HT-29 (cell line): ENCODE data around the gene ALX3. TPM values are rescaled to one million over a fixed set of nuclear protein-coding genes. Genes with fewer than 3 reads are reported as not detected.
"Not testable (repeated sequence)": the region's sequence is repeated elsewhere in the genome, so short reads cannot be mapped to it uniquely, and the experiment has no call there.

Experiments
- DNase-seq: peaks from one replicate; pipeline ENCODE4 v3.0.0-alpha.2; 2015; ENCODE audit warnings: low spot score
- total RNA-seq: library from RNA; depleted of rRNA; stranded (reverse); fragments of >200 nt; shearing (Covaris generic); gene quantifications from 2 replicates; pipeline ENCODE4 v1.2.3, GENCODE V29; 2014

Gene ALX3
- total RNA-seq, 1 experiment from 2014 or later: not detected

DNA sequence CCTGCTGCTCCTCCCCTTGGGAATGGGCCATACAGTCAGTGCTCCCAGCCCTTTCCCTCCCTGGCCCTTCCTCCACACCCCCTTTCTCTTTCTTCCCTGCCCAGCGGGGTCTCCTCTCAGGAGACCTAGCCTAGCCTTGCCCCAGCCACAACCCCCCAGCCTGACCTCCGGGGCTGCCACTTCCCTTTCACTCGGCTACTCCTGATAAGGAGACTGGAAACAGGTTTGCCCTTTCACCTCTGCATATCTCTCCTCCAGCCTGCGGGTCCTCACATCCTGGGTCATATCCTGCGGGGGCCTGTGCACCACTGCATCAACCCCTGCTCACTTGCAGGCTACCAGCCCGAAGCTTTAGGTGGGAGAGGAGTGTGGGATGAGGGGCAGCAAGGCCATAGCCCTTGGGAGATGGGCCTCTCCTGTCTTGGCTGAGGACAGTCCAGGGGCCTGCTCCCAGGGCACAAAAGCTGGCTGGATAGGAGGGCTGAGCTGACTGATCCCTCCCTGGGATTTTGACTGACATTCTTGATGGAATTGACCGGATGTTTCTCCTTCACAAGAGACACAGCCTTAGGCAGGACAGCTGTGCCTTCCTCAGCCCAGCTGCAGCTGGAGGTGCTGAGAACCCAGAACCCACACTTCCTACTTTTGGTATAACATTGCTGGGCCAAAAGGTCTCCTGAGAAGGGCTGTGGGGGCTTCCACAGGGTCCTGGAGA is 19.2 kb upstream of the ALX3 start:
- no peak for DNase-seq

DNA sequence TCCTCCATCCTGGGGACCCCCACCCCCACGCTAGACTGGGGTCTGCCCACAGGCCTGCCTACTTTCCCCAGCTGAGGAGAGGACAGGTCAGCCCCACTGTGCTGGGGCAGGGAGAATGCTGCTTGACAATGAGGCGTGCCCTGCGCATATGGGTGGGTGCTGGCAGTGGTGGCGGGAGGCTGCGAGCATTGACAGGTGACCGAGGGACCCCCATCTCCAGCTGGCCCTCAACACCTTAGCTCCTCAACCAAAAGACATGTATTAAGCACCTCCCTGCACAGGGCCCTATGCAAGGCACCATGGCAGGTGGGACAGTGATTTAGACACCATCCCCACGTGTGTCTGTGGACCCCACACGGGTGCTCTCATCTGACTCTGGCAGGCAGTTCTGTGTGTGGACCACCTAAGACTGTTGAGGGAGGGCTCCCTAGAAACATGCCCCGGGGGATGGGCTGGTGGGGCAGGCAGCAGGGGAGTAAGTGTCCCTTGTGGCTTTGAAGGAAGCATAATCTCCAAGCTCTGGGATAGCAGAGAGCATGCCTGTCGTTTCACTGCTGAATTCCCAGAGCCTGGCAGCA is 18.4 kb upstream of the ALX3 start:
- no peak for DNase-seq

DNA sequence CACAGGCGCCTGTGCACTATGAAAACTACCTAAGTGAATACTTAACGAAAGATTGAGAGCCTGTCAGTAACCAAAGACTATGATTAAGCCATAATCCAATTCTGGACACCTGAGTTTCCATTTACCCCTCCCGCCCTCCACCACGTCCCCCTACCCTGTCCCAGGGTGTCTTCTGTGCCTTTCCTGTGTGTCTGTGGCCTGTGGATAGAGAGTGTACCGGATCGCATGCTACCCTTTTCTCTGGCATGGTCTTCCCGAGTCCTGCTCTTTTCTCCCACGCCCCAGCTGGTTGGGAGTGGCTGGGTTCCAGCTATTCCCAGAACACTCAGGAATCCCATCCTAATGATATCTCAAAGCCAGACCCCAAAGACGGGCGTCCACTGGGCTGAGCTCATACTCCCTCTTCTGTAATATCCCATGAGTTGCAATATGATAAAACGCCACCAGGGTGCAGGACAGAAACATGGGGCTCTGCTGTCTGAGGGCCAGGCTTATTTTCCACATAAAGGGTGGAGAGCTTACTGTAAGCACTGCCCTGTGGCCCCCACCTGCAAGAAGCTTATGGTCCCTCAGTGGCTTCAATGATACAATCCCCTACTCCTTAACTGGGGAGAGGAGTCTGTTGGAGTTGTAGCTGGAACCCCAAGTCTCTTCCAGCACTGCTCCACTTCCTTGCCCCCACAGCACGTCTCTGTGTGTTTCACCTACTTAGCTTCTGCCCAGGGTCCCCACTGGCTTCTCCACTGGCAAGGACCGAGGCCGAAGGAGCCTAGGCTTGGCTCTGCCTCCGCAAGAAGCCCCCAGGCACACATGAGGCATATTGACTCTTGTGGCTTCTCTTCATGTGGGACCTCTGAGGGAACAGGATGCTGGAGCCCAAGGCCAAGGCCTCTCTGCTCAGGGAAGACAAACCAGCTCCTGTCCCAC is 17.6 kb upstream of the ALX3 start:
- DNase-seq: peak; percentile 74

DNA sequence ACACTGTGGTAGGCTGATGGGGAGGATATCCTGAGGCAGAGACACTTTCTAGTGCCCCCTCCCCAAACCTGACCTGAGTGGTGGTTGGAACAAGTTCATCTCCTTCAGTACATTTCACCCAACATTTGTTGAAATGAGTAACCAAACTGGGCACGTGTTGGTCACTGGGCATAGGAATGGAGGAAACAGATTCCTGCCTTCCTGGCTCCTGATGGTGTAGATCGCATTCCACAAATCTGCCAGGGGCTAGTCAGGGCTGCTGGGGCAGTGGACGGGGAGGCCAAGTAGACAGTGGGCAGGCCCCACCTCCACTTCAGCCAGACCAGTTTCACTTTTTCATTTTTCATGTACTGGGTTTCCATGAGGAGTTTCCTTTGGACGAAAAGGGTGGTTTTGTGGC is 16.5 kb upstream of the ALX3 start:
- no peak for DNase-seq

DNA sequence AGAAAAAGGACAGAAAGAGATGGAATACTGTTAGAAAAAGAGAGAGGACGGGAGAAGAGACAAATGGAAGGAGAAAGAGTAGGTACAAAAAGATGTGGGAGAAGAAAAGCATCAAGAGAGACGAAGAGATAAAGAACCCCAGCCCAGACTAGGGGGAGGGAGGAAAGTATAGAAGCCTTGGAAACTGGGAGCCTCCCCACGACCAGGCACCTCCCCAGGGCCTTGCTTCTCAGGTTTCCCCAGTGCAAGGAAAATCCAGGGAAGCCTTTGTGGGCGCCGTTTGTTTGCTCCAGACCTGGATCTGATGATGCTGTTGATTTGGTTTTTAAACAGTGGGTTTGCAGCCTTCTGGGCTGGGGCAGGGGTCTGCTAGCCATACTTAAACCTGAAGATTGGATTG is 15.2 kb upstream of the ALX3 start:
- DNase-seq: no peak

DNA sequence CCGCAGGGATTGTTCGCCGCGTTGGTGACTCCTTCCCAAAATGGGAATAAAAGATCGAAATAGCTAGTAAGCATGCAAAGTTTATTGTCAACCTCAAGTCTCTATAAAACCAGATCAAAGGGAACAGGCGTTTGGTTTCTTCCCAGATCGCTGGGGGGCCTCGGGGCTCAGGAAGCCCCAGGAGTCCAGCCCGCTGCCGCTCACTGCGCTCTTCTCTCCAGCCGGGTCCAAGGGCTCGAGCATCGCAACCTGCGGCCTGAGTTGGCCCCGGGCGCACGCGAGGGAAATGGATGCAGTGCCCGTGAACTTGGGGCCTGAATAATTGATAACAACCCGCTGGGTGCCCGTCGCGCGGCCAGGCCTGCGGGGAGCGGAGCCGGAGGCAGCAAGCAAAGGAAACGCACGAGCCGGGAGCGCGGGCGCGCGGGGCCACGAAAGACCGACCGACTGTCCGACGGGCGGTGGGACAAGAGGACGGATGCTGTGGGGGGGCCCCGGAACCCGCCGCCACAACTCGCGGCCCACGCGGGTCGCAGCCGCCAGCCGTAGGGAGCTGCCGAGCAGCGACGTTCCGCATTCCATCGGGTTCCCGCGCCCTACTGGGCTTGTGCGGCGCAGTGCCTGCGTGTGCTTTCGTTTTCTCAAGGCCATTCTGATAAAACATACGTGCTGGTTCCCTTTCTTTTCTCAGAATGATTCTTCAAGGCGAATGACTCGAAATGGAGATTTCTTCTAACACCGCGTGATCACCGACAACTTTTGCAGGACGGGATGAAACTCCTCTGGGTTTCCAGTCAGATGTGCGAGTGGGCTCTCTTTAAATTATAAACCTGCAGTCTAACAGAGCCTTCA is 14.0 kb upstream of the ALX3 start:
- no peak for DNase-seq

DNA sequence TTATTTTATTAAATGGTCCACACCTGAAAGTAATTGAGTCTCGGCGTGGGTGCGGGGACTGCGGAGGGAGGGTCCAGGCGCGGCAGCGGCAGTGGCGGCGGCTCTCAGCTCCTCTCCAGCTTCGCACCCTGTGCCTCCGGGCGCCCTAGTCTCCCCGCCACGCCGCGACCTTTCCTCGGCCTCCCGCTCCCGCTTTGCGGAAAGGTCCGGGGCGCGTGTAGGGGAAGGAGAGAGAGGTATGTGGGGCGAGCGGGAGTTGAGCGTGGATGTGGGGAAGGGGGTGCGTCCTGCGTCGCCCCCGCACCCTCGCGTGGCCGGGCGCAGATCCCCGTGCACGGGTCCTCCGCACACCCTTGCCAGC is 13.4 kb upstream of the ALX3 start:
- DNase-seq: no peak

DNA sequence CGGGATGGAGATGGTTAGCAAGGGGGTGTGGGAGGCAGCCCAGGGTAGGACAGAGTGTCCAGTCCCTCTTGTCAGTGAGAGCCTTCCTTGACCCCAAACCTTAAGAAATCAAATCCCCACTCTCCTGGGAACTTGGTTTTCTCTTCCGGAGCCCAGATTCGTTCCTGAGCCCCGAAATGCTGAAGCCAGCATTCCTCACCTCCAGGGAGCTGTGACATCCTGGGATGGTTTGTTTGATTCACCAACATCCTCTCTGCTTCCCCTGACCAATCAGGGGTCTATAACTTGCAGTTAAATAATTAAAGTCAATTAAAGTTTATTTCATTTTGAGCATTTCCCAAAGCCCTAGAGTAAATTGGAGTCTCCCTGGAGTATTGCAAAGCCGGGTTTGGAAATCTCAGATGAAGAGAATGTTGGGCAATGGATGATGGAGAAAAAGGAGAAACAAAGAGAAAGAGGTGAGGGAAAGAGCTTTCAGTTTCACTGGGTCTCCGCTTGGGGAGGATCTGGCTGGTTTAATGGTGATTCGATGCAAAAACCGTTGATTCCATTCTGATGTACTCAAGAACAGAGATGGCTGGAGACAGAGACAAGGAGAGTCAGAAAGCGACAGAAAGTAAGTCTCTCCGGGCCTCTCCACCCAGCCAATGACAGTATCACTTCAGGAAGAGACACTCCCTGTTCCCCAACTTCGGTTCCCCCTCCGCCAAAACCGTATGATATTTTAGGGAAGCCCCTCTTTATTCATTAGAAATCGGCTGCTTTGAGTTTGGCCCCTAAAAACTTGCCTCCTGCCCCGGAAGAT is 12.8 kb upstream of the ALX3 start:
- DNase-seq: no peak

DNA sequence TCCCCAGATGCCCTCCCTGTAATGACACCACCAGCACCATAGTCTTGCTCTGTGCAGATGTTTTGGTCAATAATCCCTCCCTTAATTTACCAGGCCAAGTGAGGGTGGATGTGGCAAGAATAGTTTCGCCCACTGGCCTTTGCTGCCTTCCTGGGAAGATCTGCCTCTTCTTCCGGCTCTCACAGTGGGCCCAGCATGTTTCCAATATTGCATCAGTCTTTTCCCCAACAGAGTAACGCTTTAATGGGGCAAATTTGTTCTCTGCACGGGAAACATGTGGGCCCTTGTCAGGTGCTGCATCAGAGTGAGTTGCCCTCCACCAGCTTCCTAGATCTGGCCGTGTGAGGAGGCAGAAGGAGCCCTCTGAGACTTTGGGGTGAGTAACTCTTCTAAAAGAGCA is 12.0 kb upstream of the ALX3 start:
- no peak for DNase-seq

DNA sequence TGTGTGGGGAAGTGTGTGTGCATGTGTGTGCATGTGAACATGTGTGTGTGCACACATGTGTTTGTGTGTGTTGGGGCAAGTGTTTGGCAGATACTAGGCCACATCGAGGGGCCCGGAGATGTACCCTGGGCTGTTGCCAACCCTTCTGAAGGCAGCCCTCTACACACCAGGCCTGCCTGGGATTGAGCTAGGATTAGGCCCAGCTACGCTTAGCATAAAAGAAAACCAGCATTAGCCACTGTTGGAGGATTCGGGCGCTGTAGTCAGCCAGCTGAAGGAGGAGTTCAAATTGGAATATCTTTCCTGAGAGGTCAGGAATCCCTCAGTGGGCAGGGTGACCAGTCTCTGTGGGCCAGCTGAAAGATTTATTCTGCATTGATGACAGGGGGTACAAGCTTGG is 10.6 kb upstream of the ALX3 start:
- DNase-seq: no peak

DNA sequence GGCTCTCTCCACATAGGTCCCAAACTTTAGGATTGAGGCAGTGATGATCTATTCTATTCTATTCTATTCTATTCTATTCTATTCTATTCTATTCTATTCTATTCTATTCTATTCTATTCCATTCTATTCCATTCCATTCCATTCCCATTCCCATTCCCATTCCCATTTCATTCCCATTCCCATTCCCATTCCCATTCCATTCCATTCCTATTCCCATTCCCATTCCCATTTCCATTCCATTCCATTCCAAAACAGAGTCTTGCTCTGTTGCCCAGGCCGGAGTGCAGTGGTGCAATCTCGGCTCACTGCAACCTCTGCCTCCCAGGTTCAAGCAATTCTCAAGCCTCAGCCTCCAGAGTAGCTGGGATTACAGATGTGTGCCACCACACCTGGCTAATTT is 9.5 kb upstream of the ALX3 start:
- not testable (repeated sequence) for DNase-seq

DNA sequence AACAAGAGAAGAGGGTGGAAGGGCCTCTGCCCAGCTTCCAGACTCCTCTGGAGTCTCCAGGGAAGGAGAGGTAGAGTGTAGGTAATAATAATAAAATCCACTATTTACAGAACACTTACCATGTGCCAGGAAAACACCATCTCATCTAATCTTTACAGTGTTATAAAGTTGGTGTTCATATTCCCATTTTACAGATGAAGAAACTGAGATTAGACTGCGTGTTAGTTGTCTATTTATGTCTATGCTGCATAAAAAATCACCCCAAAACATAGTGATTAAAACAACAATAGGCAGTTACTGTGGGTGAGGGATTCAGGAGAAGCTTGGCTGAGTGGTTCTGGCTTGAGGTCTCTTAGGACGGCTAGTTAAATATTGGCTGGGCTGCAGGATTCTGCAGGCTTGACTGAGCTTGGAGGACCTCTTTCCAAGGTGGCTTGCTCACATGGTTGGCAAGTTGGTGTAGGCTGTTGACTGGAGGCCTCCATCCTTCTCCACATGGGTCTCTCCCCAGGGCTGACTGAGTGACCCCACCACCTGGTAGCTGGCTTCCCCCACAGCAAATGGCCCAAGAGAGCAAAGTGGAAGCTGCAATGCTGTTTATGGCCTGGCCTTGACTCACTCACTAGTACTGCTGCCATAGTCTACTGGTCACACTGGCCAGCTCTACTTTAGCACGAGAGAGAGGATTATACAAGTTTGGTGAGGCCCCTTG is 6.5 kb upstream of the ALX3 start:
- DNase-seq: no peak

DNA sequence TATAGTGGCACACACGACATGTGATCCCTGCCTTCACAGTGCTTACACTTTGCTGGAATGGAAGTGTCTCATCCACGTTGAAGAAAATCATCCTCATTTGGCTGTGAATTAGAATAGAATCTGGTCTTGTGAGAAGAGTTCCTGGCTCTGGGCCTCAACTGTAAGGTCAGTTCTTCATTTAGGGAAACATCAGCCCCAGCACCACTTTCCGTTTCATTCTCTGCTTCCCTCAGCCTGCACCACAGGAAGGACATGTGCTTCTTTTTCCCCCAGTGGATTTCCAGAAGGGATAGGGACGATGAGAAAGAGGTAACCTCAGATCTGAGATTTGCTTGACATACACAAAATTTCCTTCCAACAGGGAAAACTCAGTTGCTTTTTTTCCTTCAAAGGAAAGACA is 3.7 kb upstream of the ALX3 start:
- DNase-seq: no peak

DNA sequence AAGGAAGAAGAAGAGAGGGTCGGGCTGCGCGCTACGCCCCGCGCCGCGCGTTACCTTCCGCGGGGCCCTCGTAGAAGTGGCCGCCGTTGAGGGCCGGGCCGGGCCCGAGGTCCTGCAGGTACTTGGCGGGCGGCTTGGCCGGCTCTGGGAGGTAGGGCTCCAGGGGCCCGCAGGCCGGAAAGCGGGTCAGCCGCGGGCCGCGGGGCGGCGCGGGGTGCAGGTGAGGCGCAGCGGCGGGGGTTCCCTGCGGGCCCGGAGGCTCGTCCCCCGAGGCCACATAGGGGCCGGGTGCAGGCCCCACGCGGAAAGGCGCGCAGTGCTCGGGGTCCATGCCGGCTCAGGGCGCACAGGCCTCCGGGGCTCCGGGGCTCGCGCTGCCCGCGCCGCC is 196 bp downstream of the ALX3 start:
- no peak for DNase-seq

DNA sequence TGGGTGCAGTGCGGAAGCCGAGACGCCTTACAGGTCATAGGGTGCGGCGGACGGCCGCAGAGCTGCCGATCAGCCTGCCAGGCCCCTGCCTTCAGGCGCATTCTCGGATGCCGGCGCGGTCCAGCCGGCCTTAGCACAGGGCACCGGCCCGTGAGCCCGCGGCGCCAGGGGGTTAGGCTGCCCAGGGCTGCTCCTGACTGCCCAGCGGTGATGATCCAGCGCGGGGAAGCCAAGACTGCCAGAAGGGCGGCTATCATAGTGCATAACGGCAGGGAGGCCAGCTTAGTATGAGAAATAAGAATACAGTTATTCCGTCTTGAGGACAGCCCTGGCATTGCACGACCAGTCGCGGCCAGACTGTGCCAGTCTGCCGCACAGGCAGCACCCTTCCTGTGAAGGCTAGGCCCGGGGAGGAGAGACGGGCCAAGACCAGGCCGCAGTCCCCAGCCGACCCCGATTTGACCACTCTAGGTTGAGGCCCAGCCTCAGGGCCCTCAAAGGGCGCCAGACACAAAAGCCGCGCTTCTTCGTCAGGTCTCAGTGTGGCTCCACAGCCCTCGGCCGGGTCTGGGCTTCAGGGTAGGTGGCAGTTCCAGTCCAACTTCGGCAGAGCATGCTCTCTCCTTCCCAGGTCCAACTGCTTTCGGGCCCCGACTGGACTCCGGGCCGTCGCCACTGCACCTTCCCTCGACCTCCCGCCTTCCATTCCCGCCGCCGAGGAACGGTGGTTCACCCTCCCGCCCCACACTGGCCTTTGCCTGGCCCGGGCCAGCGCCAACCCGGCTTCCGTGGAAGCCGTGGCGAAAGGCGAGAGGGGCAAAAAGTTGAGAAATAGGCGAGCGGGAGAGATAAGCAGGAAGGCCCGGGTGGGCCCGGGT is 829 bp downstream of the ALX3 start:
- no peak for DNase-seq

DNA sequence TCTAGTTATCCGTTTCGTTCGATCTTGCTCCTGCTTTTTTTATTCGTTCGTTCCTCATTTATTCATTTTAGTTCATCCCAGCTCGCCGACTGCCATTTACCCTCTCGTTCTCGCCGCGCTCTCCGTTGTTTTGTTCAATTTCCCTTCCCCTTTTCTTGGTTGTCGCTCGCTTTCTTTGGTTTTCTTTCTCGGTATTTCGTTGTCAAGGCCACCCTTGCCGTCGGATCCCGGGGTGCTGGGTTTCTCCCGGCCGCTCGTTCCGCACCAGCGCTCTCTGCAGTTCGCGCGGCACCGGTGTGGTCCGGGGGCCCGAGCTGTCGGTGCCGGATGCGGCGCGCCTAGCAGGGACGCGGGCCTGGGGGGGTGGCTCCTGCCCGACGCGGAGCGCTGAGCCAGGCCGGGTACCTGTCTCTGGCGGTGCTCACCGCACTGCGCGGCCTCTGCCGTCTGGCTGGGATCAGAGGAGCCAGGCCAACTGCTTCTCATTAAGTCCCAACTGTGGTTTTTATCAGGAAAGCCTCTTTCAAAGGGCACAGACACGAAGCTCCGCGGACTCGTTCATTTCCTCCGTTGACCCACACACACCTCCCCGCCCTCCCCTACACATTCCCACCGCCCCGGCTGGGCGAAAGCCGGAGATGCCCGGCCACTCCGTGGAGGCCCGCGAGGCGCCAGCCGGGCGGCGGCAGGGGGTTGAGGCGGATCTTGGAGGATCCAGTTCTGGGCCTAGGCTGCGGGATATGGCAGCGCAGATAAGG is 1.6 kb downstream of the ALX3 start:
- no peak for DNase-seq

DNA sequence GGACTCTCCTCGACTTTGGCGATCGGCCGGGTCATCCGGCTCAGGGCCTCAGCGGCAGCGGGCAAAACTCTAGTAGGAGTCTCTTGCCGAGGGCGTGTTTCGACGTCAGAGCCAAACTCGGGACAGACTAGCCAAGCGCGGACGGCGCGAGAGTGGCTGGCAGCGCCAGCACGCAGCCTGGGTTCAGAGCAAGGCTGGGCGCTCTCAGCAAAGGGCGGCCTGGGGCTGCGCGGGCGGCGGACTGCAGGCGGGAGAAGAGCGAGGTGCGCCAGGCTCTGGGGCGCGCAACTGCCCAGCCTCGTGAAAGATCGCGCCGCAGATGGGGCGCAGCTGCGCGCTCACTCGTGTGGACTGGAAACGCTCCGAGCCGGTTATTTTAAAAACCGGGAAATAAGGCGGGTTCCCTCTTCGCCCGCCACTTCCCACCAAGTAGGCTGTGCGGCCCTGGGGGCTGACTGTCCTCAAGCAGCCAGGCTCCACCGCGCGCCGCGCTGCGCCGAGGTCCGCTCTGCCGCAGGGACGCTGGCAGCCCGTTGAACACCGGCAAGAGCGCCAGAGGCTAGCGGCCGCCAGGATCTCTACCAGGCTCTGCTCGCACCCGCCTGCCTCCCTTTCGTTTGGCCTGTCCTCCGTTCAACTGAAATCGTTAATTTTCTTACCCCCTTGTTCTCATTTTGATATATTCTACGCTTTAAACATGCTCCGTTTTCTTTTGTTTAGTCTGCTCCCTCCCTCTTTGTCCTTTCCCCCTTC is 2.4 kb downstream of the ALX3 start:
- DNase-seq: no peak

DNA sequence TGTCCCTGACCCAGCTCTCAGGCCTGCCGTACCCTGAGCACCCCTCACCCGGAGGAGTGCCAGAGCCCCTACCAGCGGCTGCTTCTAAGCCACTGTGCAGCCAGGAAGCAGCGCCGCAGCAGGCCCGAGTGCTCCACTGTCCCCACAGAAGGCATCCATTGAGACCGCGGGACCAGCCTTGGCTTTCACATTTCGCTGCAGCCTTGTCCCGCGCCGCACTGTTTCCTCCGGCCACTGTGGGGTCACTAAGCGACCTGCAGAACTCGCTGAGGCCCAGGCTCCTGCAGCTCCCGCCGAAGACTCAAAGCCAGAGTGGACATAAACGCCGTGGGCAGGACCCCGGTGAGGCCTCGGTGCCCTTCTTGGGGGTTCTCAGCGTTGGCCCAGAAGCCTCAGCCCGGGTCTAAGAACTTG is 3.0 kb downstream of the ALX3 start:
- DNase-seq: no peak
